ENCODE data around the gene NKIRAS2.

- TF ChIP-seq TAF1 (conservative IDR thresholded peaks at IDR 0.05): no peak
- TF ChIP-seq CTCF (IDR thresholded peaks at IDR 0.05; ENCODE audit: low read depth, low read length, missing input control): no peak
- TF ChIP-seq SP1 (IDR thresholded peaks at IDR 0.05): no peak
- TF ChIP-seq GABPA (IDR thresholded peaks at IDR 0.05 in 1 of 2, conservative IDR thresholded peaks at IDR 0.05 in 1 of 2): no peak
- no peak for TF ChIP-seq REST (IDR thresholded peaks at IDR 0.05)
- TF ChIP-seq JUND (IDR thresholded peaks at IDR 0.05): no peak
- no peak for TF ChIP-seq RAD21 (IDR thresholded peaks at IDR 0.05)
- TF ChIP-seq ATF3 (IDR thresholded peaks at IDR 0.05): no peak
- TF ChIP-seq YY1 (IDR thresholded peaks at IDR 0.05): no peak
- no peak for TF ChIP-seq HNF4A (conservative IDR thresholded peaks at IDR 0.05)
- TF ChIP-seq ZBTB33 (IDR thresholded peaks at IDR 0.05): no peak
- no peak for TF ChIP-seq NR2F2 (IDR thresholded peaks at IDR 0.05)
Measured at GRCh38 chr17:41987642-41988041, 32.2 kb upstream of the NKIRAS2 start.
